Neutrophil (primary cell): ENCODE measurements around the gene CEP131.
A peak's percentile ranks its signal among the peaks of the same experiment; 100 is the strongest.
"Not testable (repeated sequence)": the region's sequence is repeated elsewhere in the genome, so short reads cannot be mapped to it uniquely, and the experiment has no call there.

Experiments
- H3K27ac ChIP-seq: fragments of 200-600 bp; sonication (generic); 2 replicates; pipeline ENCODE4 v1.5.1; 2016; ENCODE audit warnings: mild to moderate bottlenecking, moderate library complexity
- H3K27me3 ChIP-seq: fragments of 200-600 bp; sonication (generic); 2 replicates; pipeline ENCODE4 v1.6.0; 2016; ENCODE audit warnings: mild to moderate bottlenecking
- H3K36me3 ChIP-seq: fragments of 200-600 bp; sonication (generic); 2 replicates; pipeline ENCODE4 v1.5.1; 2017
- H3K4me1 ChIP-seq, 2 experiments: fragments of 200-600 bp in 1 of 2; sonication (generic) in 1 of 2; 1 replicate in 1 of 2; 2 replicates in 1 of 2; pipeline versions ENCODE4 v1.5.1 to v1.6.1; 2013 to 2016; ENCODE audit warnings: low read depth in 1 of 2, low read length in 1 of 2, mild to moderate bottlenecking in 1 of 2, moderate library complexity in 1 of 2; ENCODE audit not compliant: control insufficient read depth in 1 of 2, insufficient read depth in 1 of 2
- H3K4me3 ChIP-seq, 2 experiments: fragments of 200-600 bp in 1 of 2; sonication (generic) in 1 of 2; 1 replicate in 1 of 2; 2 replicates in 1 of 2; pipeline ENCODE4 v1.5.1; 2013 to 2016; ENCODE audit warnings: low read depth in 1 of 2, low read length in 1 of 2, mild to moderate bottlenecking in 1 of 2, moderate library complexity in 1 of 2
- H3K9me3 ChIP-seq: fragments of 200-600 bp; sonication (generic); 2 replicates; pipeline ENCODE4 v1.5.1; 2016
- CTCF ChIP-seq: fragments of 200-600 bp; sonication (generic); IDR thresholded peaks from 2 replicates; pipeline ENCODE4 v1.5.1; 2016; ENCODE audit warnings: antibody characterized with exemption

Gene CEP131

GRCh38 chr17:81157848-81158687, 64.7 kb downstream of the CEP131 start:
- Histone ChIP-seq H3K9me3 (no peaks in the 10 kb centered on the region), H3K4me3 (peak overlapping the region; percentile 89 to 96), H3K4me1 (peaks cover 46 to 66% of the 10 kb centered on the region in 2 experiments), H3K27ac (peak overlapping the region; percentile 96), H3K36me3 (peaks cover 14% of the 10 kb centered on the region), H3K27me3 (peaks cover 1% of the 10 kb centered on the region)
- TF ChIP-seq CTCF, result no peak

- no peak for TF ChIP-seq CTCF
- H3K27me3 ChIP-seq, result no peaks in the 10 kb centered on the region
Observed at GRCh38 chr17:81156866-81157805, 65.6 kb downstream of the CEP131 start.

DNA sequence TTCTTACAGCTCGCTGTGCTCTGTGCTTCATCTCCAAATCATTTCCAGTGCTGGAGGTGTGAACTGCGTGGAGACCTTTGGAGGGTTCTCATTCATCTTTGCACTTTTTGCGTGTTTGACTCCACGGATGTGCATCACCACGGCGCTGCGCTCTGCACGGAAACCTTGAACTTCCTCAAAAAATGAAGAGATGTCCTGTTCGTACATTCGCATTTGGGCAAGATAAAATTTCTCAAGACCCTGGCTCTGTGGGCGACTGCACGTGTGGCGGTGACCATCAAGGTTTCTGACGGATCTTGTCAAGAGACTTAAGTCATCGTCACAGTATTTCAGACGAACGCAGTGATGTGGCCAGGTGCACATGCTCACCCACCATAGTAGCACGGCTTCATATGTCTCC, 67.8 kb downstream of the CEP131 start:
- no peak for TF ChIP-seq CTCF
- Histone ChIP-seq H3K4me3 (no peak overlapping the region), H3K4me1 (peaks cover 66 to 73% of the 10 kb centered on the region in 2 experiments), H3K27ac (peak overlapping the region; percentile 96), H3K27me3 (no peaks in the 10 kb centered on the region), H3K9me3 (no peaks in the 10 kb centered on the region), H3K36me3 (peaks cover 14% of the 10 kb centered on the region)

More at GRCh38 chr17:81156866-81157805, 65.6 kb downstream of the CEP131 start:
- Histone ChIP-seq H3K36me3 (peaks cover 14% of the 10 kb centered on the region), H3K4me1 (peaks cover 55 to 75% of the 10 kb centered on the region in 2 experiments), H3K4me3 (no peak overlapping the region), H3K27ac (peak overlapping the region; percentile 96), H3K9me3 (no peaks in the 10 kb centered on the region)

- peaks cover 14% of the 10 kb centered on the region for H3K36me3 ChIP-seq
- H3K4me1 ChIP-seq, result peaks cover 67 to 79% of the 10 kb centered on the region in 2 experiments
- H3K27me3 ChIP-seq, H3K4me3 ChIP-seq, H3K9me3 ChIP-seq: not testable (repeated sequence)
- peak overlapping the region; percentile 96 for H3K27ac ChIP-seq
Observed at GRCh38 chr17:81154016-81154415, 68.7 kb downstream of the CEP131 start.

- Histone ChIP-seq H3K9me3 (no peaks in the 10 kb centered on the region), H3K27ac (peak overlapping the region; percentile 96), H3K36me3 (peaks cover 13% of the 10 kb centered on the region), H3K27me3 (no peaks in the 10 kb centered on the region), H3K4me3 (no peak overlapping the region), H3K4me1 (peaks cover 67 to 79% of the 10 kb centered on the region in 2 experiments)
- TF ChIP-seq CTCF, result no peak
Observed at GRCh38 chr17:81153340-81153803, 69.4 kb downstream of the CEP131 start.
